Ishikawa (cell line): ENCODE results near the gene RFX2.

Source experiments
- CEBPB ChIP-seq: IDR thresholded peaks from 2 replicates; pipeline ENCODE4 v1.6.1; 2012
- CREB1 ChIP-seq: IDR thresholded peaks from 2 replicates; pipeline ENCODE4 v1.6.1; 2012; ENCODE audit warnings: low read depth
- EGR1 ChIP-seq: IDR thresholded peaks from 2 replicates; pipeline ENCODE4 v1.6.1; 2012
- EP300 ChIP-seq: IDR thresholded peaks from 2 replicates; pipeline ENCODE4 v1.6.1; 2012; ENCODE audit warnings: borderline replicate concordance
- FOXM1 ChIP-seq: IDR thresholded peaks from 2 replicates; pipeline ENCODE4 v1.6.1; 2012; ENCODE audit warnings: low read depth, borderline replicate concordance
- MAX ChIP-seq: IDR thresholded peaks from 2 replicates; pipeline ENCODE4 v1.6.1; 2012
- NFIC ChIP-seq: IDR thresholded peaks from 2 replicates; pipeline ENCODE4 v1.6.1; 2012
- RAD21 ChIP-seq: IDR thresholded peaks from 2 replicates; pipeline ENCODE4 v1.6.1; 2012; ENCODE audit warnings: low read depth
- REST ChIP-seq: IDR thresholded peaks from 2 replicates; pipeline ENCODE4 v1.6.1; 2012; ENCODE audit warnings: low read depth, mild to moderate bottlenecking
- TAF1 ChIP-seq: IDR thresholded peaks from 2 replicates; pipeline ENCODE4 v1.6.1; 2012; ENCODE audit warnings: low read depth, mild to moderate bottlenecking
- TCF12 ChIP-seq: IDR thresholded peaks from 2 replicates; pipeline ENCODE4 v1.6.1; 2012; ENCODE audit warnings: low read depth
- TEAD4 ChIP-seq: IDR thresholded peaks from 2 replicates; pipeline ENCODE4 v1.6.1; 2012
- YY1 ChIP-seq: IDR thresholded peaks from 2 replicates; pipeline ENCODE4 v1.6.1; 2012; ENCODE audit warnings: low read depth
- ZBTB7A ChIP-seq: IDR thresholded peaks from 2 replicates; pipeline ENCODE4 v1.6.1; 2012; ENCODE audit warnings: low read depth
- TF ChIP-seq, protein P1 (sequence below): IDR thresholded peaks from 2 replicates; pipeline ENCODE4 v1.6.1; 2012

The RFX2 gene

DNA sequence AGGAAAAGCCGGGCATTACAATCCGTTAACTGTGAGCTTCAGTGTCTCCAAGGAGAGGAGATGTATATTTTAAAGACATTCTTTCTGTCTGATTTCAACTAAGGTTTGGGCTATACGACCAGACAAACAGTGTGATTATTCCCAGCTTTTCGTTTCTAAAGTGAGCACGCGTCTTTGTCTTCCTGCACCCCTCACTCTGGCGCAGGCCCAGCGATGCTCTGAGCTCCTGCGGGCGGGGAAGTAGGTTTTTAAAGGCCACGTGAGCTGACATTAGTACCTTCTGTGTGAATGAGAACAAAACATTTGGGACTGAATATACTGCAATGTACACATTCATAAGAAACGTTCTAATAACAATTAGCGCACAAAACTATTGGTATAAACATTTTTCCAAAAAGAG is 117.1 kb downstream of the RFX2 start:
- no peak for TF ChIP-seq TEAD4
- no peak for TF ChIP-seq REST
- TF ChIP-seq ZBTB7A: no peak

DNA sequence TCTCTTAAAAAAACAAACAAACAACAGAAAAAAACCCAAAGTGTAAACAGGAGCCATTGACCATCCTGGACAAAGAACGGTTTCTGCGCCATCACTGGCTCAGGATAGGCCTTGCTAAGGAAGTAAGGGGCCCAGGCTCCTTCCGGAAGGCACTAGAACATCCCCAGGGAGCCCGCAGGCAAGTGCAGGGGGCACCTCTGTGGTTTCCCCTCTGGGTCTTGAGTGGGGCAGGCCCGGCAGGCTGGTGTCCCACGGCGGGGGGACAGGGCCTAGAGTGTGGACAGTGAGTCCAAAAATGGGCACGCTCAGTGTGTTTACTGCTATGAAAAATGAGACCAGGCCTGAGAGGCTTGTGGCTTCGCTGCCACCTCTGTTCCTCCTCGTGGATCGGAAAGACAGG is 117.5 kb downstream of the RFX2 start:
- TF ChIP-seq TEAD4 (no peak), EGR1 (no peak), REST (no peak), TCF12 (no peak), YY1 (no peak), MAX (no peak), RAD21 (no peak), CEBPB (no peak), TAF1 (no peak), NFIC (no peak), CREB1 (no peak), FOXM1 (no peak), EP300 (no peak), ZBTB7A (no peak)
- TF ChIP-seq, protein P1, sequence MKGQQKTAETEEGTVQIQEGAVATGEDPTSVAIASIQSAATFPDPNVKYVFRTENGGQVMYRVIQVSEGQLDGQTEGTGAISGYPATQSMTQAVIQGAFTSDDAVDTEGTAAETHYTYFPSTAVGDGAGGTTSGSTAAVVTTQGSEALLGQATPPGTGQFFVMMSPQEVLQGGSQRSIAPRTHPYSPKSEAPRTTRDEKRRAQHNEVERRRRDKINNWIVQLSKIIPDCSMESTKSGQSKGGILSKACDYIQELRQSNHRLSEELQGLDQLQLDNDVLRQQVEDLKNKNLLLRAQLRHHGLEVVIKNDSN: no peak

- TF ChIP-seq FOXM1 (no peak), EP300 (no peak), TCF12 (no peak), RAD21 (no peak), CREB1 (no peak), TAF1 (no peak), CEBPB (no peak), YY1 (no peak)
Observed at GRCh38 chr19:5991244-5991838, 119.0 kb downstream of the RFX2 start.

DNA sequence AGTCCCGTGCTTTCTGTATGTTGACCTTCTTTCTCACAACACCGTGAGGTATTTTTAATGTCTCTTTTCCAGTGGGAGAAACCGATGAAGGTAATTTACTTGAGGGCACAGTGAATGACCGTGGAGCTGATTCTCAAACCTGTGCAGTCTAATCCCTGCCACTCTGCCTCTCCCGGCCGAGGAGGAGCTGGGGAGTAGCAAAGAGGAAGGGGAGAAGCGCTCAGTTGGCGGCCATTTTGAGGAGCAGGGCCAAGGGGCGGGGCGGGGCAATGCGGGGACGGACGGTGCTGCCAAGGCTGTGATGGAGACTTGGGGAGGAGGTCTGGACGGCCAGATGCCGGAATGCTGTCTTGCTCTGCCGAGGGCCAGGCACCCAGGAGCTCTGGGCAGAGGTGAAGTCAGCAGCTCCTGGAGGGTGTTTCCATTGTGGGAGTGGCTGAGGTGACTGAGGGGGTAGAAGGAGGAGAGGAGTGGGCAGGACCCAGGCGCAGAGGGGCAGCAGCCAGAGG is 120.0 kb downstream of the RFX2 start:
- TF ChIP-seq YY1: peak; percentile 79
- TF ChIP-seq, protein P1: no peak

DNA sequence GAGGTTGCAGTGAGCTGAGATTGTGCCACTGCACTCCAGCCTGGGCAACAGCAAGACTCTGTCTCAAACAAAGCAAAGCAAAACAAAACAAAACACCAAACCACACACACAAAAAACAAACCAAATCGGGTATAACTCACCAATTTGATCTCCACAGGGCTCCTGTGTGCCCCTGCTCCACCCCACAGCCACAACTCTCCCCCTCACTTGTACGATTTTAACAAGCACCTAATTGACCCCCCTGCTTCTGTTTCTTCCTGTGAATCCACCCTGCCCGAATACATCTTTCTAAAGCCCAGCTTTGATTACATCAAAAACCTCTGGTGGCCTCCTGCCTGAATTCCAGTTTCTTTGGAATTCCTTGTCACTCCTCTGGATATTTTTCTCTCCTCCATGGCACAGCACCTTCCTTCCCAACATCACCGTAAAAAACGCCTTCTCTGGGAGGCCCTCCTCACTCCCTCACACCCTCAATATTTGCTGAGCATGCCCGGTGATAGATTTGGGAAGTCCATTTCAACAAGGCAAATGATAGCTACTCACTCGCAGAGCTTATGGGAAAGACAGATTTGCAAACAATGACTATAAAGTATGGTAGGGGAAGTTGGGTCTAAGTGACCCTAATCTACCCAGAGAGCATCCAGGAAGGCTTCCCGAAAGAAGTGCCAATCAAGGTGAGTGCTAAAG is 120.8 kb downstream of the RFX2 start:
- no peak for TF ChIP-seq MAX
- TF ChIP-seq RAD21: no peak
- TF ChIP-seq TAF1: no peak
- no peak for TF ChIP-seq TEAD4
- no peak for TF ChIP-seq YY1
- TF ChIP-seq FOXM1: no peak
- TF ChIP-seq CREB1: no peak
- TF ChIP-seq NFIC: no peak
- TF ChIP-seq ZBTB7A: no peak
- TF ChIP-seq, protein P1: no peak
- no peak for TF ChIP-seq CEBPB
- no peak for TF ChIP-seq EP300
- no peak for TF ChIP-seq TCF12
- TF ChIP-seq REST: no peak
- no peak for TF ChIP-seq EGR1
